ENCODE results near the gene WIPF3. TPM values are rescaled to one million over a fixed set of nuclear protein-coding genes. Genes with fewer than 3 reads are reported as not detected.

Gene WIPF3
- total RNA-seq, 1 experiment from 2014 or later, result not detected

DNA sequence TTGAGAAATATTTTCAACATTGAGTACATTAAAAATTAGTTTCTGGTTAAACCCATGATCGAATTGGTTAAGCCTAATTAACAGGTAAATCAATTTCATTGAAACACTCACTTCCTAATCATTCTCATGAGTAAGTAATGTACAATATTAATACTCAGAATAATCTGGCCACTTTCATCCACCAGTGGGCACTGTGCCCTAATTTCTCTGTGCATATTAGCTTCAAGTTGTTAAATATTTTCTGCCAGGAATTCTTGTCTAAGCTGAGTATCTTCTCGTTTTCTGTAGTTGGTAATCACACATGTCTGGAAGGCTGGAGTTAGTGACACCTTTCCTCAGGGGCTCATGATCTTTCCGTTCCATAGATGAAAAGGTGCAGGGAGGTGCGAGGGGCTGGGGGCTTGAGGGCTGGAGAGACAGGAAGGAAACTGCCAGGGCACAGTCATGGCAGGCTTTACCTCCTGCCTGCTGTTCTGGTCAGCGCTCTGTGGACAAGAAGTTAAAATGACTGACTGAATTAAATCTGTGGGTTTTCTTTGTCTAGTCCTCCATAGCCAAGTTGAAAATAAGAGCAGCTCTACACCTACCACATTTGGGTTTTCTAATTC lies 71.9 kb downstream of the WIPF3 start:
- Mint-ChIP-seq H3K27me3 (ENCODE audit: insufficient read depth, unreplicated experiment) (peaks cover 13% of the 10 kb centered on the region), H3K4me1 (ENCODE audit: insufficient read depth, unreplicated experiment) (no peaks in the 10 kb centered on the region), H3K9me3 (ENCODE audit: unreplicated experiment) (no peaks in the 10 kb centered on the region), H3K36me3 (ENCODE audit: insufficient read depth, unreplicated experiment) (no peaks in the 10 kb centered on the region), H3K4me3 (ENCODE audit: unreplicated experiment) (no peak overlapping the region), H3K27ac (ENCODE audit: low read depth, unreplicated experiment) (no peak overlapping the region)
- intact Hi-C loops (cut with micrococcal nuclease), result loop anchor here (1.0 to 5.0 kb wide), 3 partner anchors 43 to 534 kb away; no protein-coding TSS in a partner anchor
- DNase-seq (ENCODE audit: unreplicated experiment), result peak; percentile 59
- no TSS peak for BruUV-seq (replicated peaks)
- ChIA-PET CTCF (interaction anchor here (0.6 to 3.5 kb wide), 18 partner anchors 10 to 817 kb away, joined by 3 to 32 read pairs (median 3); partner anchors contain the start of gene FKBP14), POLR2A (interaction anchor here (0.9 kb wide), 1 partner anchor 184 kb away, joined by 4 read pairs; no protein-coding TSS in a partner anchor)
- TF ChIP-seq, protein P1, sequence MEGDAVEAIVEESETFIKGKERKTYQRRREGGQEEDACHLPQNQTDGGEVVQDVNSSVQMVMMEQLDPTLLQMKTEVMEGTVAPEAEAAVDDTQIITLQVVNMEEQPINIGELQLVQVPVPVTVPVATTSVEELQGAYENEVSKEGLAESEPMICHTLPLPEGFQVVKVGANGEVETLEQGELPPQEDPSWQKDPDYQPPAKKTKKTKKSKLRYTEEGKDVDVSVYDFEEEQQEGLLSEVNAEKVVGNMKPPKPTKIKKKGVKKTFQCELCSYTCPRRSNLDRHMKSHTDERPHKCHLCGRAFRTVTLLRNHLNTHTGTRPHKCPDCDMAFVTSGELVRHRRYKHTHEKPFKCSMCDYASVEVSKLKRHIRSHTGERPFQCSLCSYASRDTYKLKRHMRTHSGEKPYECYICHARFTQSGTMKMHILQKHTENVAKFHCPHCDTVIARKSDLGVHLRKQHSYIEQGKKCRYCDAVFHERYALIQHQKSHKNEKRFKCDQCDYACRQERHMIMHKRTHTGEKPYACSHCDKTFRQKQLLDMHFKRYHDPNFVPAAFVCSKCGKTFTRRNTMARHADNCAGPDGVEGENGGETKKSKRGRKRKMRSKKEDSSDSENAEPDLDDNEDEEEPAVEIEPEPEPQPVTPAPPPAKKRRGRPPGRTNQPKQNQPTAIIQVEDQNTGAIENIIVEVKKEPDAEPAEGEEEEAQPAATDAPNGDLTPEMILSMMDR (IDR thresholded peaks at IDR 0.05; ENCODE audit: unreplicated experiment), result peak; percentile 57

DNA sequence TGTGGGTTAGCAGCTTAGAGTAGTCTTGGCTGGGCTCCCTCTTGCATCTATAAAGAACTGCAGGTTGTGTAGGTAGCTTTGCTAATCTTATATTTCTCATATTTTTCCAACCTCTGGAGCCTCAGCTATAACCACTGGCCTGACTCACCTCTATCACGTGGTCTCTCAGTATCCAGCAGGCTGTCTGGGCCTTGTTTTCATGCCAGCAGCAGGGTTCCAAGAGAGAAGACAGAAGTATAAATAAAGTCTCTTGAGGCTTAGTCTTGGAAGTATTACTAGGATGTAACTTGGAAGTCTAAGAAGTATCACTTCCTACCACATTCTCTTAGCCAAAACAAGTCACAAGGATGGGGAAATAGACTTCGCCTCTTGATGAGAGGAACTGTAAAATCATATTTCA lies 73.3 kb downstream of the WIPF3 start:
- Mint-ChIP-seq H3K9me3 (ENCODE audit: unreplicated experiment) (no peaks in the 10 kb centered on the region), H3K4me1 (ENCODE audit: insufficient read depth, unreplicated experiment) (no peaks in the 10 kb centered on the region), H3K27me3 (ENCODE audit: insufficient read depth, unreplicated experiment) (peaks cover 12% of the 10 kb centered on the region), H3K36me3 (ENCODE audit: insufficient read depth, unreplicated experiment) (no peaks in the 10 kb centered on the region), H3K4me3 (ENCODE audit: unreplicated experiment) (no peak overlapping the region), H3K27ac (ENCODE audit: low read depth, unreplicated experiment) (no peak overlapping the region)
- BruUV-seq (replicated peaks), result no TSS peak
- peak; percentile 30 for DNase-seq (ENCODE audit: unreplicated experiment)
- POLR2A ChIA-PET, result interaction anchor here (0.7 kb wide), 1 partner anchor 73 kb away, joined by 3 read pairs; no protein-coding TSS in a partner anchor
- intact Hi-C loops (cut with micrococcal nuclease), result loop anchor here (5.0 kb wide), 1 partner anchor 533 kb away; no protein-coding TSS in a partner anchor
- TF ChIP-seq, protein P1 (IDR thresholded peaks at IDR 0.05; ENCODE audit: unreplicated experiment), result no peak
- CTCF ChIA-PET, result interaction anchor here (0.9 to 3.5 kb wide), 5 partner anchors 42 to 201 kb away, joined by 3 to 32 read pairs (median 10); no protein-coding TSS in a partner anchor

DNA sequence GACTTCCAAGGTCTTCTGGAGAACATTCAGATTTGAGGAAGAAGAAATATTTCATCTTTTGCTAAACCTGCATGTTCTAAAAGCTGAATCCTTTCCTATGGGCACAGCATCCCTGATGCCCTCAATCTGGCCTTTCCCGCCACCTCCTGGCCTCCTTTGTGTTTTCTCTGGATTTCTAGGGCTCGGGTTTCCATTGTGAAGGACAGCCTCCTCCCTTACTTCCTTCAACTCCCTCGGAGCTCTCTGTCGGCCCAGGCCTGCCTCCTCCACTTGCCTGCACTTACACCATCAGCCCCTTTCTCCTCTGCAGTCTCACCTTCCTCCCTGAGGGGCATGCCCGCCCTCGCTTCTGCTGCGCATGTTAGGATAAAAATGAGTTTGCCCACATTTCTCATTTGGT lies 75.4 kb downstream of the WIPF3 start:
- POLR2A ChIA-PET, result no interaction called here
- no peak overlapping the region for H3K4me3 Mint-ChIP-seq (ENCODE audit: unreplicated experiment)
- no peak overlapping the region for H3K27ac Mint-ChIP-seq (ENCODE audit: low read depth, unreplicated experiment)

DNA sequence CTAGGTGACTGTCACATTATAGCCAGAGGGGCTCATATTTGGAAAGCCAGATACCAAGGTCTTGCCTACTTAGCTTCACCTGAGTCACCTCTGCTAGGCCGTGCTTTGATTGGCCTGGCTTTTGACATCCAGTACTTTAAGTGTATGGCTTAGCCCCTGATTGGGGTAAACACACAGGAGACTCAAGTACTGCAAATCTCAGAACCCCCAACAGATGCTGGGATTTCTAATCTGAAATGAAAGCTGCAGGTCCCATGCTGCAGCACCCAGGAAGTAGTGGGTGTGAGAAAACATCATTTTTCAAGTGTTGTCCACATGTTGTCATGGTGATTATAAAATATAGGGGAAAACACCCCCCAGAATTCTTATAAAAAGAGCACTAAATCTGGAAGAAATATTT lies 76.2 kb downstream of the WIPF3 start:
- POLR2A ChIA-PET, result no interaction called here
- DNase-seq (ENCODE audit: unreplicated experiment), result no peak
- TF ChIP-seq, protein P1 (IDR thresholded peaks at IDR 0.05; ENCODE audit: unreplicated experiment), result no peak
- no peak overlapping the region for H3K27ac Mint-ChIP-seq (ENCODE audit: low read depth, unreplicated experiment)
- no peaks in the 10 kb centered on the region for H3K9me3 Mint-ChIP-seq (ENCODE audit: unreplicated experiment)
- no TSS peak for BruUV-seq (replicated peaks)
- no peaks in the 10 kb centered on the region for H3K4me1 Mint-ChIP-seq (ENCODE audit: insufficient read depth, unreplicated experiment)
- intact Hi-C loops (cut with micrococcal nuclease), result no loop called here
- H3K4me3 Mint-ChIP-seq (ENCODE audit: unreplicated experiment), result no peak overlapping the region
- no peaks in the 10 kb centered on the region for H3K36me3 Mint-ChIP-seq (ENCODE audit: insufficient read depth, unreplicated experiment)
- CTCF ChIA-PET, result interaction anchor here (1.0 to 1.1 kb wide), 2 partner anchors 77 to 192 kb away, joined by 3 read pairs; no protein-coding TSS in a partner anchor
- no peaks in the 10 kb centered on the region for H3K27me3 Mint-ChIP-seq (ENCODE audit: insufficient read depth, unreplicated experiment)

More for the DNA sequence above, 75.4 kb downstream of the WIPF3 start:
- no peaks in the 10 kb centered on the region for H3K27me3 Mint-ChIP-seq (ENCODE audit: insufficient read depth, unreplicated experiment)
- no peaks in the 10 kb centered on the region for H3K9me3 Mint-ChIP-seq (ENCODE audit: unreplicated experiment)
- DNase-seq (ENCODE audit: unreplicated experiment), result peak; percentile 17
- no peaks in the 10 kb centered on the region for H3K36me3 Mint-ChIP-seq (ENCODE audit: insufficient read depth, unreplicated experiment)
- TF ChIP-seq, protein P1 (IDR thresholded peaks at IDR 0.05; ENCODE audit: unreplicated experiment), result no peak
- CTCF ChIA-PET, result interaction anchor here (1.0 to 1.1 kb wide), 2 partner anchors 76 to 193 kb away, joined by 3 read pairs; no protein-coding TSS in a partner anchor
- BruUV-seq (replicated peaks), result no TSS peak
- H3K4me1 Mint-ChIP-seq (ENCODE audit: insufficient read depth, unreplicated experiment), result no peaks in the 10 kb centered on the region
- intact Hi-C loops (cut with micrococcal nuclease), result no loop called here

All from MCF 10A (cell line).